ELR (cell line): Measurements from ENCODE around the gene C13orf46.
A peak's percentile ranks its signal among the peaks of the same experiment; 100 is the strongest.
"Not testable (repeated sequence)": the region's sequence is repeated elsewhere in the genome, so short reads cannot be mapped to it uniquely, and the experiment has no call there.

ENCODE experiments used
- DNase-seq: peaks from one replicate; pipeline ENCODE4 v3.0.0-alpha.2; 2015; ENCODE audit warnings: low read depth

C13orf46 gene

GRCh38 chr13:113923376-113924063 lies 50.4 kb downstream of the C13orf46 start:
- DNase-seq: no peak

GRCh38 chr13:113922412-113923118 lies 51.3 kb downstream of the C13orf46 start:
- DNase-seq: no peak

DNA sequence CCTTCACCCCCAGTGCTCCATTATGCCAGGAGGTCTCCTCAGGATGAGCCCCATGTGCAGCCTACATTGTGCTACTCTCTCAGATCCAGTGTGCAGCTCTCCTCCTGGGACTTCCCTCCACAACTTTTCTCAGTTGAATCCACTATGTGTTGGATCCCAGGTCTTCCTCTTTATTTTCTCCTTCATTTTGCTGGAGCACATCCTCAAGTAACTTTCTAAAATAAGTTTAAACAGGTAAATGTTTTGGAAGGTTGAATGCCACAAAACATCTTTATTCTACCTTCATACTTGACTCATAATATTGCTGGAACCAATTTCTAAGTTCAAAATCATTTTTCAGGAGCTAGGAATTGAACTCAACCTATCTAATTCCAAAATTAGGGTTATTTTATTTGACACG lies 52.1 kb downstream of the C13orf46 start:
- DNase-seq: no peak

DNA sequence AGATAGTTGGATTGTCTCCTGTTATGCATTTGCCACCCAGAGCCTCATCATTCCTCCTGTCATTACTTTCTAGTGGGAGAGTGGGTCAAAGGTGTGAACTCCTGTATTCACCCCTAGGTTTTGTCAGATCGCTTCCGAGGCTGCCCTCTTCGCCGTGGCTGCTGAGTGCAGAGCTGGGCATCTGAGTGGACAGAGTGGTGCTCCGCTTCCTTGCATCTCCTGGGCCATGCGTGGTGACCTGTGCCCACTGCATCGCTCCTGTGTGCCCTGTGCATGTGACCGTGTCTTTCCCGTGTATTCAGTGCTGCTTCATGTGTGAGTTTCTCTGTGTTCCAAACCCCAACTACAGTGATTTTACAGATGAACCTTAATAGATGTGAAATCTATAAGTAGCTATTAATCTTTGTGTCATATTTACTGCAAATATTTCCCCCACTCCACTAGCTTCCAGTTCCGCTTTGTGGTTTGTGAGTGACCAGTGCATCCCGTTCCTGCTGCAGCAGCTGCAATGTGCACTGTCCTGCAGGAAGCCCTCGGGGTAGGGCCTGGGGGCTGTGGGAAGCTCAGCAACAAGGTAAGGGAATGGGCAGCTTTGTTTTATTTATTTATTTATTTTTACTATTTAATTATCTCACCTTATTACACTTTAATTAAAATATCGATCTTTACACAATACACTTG lies 53.1 kb downstream of the C13orf46 start:
- no peak for DNase-seq

GRCh38 chr13:113919761-113920559 lies 53.9 kb downstream of the C13orf46 start:
- DNase-seq: no peak

DNA sequence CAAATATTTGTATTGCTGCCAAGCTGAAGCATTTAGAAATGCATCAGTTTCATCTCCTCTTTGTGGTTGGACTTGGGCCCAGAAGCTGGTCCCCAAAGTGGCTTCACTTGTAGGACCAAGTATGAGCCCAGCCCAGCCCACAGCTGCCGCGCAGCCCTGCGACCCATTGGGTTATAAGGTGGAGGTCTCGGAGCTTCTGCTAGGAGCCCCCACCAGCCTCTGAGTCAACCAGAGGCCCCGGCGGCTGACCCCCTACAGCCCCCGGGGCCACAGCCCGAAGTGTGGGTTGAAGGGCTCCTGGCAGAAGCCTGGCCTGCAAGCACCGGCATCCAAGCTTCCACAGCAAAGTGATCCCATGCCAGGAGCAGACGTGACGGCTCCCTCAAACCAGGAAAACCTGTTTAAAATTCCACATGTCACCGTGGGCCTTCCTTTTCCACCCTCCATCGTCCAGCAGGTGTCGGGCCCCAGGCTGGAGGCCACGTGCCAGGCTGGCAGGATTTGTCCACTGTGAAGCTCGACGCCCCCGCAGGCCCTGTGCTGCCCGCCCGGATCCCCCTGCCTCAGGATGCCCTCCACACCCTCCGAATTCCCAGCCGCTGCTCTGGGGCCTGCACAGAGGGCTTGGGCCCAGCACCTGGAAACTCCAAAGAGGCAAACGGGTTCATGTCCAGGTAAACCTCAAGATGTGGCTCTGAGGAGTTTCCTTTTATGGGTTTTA lies 54.7 kb downstream of the C13orf46 start:
- no peak for DNase-seq

DNA sequence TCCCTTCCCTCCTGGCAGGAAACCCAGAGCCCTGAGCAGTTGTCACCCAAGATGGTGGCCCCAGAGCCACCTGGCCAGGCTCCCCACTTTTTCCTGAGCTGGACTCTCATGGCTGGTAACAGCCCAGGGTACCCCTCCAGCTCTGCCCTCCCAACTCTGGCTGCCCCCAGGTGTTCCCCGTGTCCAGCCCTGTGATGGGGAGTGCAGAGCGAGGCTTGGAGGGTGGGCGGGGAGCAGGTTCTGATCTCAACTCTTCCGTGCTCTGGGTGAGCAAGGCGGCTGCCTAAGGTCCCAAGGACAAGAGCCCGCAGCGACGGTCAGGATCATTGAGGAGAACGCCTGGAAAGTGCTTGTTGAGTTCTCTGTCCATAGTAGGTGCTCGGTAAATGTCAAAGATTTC lies 55.3 kb downstream of the C13orf46 start:
- DNase-seq: no peak

- DNase-seq: no peak
Measured at GRCh38 chr13:113917594-113918371, 56.1 kb downstream of the C13orf46 start.

GRCh38 chr13:113917096-113917495 lies 56.8 kb downstream of the C13orf46 start:
- no peak for DNase-seq

DNA sequence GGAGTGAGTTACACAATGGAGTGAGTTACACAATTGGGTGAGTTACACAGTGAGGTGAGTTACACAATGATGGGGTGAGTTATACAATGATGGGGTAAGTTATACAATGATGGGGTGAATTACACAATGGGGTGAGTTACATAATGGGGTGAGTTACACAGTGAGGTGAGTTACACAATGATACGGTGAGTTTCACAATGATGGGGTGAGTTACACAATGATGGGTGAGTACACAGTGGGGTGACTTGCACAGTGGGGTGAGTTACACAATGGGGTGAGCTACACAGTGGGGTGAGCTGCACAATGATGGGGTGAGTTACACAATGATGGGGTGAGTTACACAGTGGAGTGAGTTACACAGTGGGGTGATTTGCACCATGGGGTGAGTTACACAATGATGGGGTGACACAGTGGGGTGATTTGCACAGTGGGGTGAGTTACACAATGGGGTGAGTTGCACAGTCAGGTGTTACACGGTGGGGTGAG lies 57.5 kb downstream of the C13orf46 start:
- peak; percentile 41 for DNase-seq

GRCh38 chr13:113915786-113916329 lies 58.0 kb downstream of the C13orf46 start:
- DNase-seq: no peak

- DNase-seq: no peak
Measured at GRCh38 chr13:113915012-113915763, 58.7 kb downstream of the C13orf46 start.

GRCh38 chr13:113914333-113915011 lies 59.4 kb downstream of the C13orf46 start:
- DNase-seq: no peak

DNA sequence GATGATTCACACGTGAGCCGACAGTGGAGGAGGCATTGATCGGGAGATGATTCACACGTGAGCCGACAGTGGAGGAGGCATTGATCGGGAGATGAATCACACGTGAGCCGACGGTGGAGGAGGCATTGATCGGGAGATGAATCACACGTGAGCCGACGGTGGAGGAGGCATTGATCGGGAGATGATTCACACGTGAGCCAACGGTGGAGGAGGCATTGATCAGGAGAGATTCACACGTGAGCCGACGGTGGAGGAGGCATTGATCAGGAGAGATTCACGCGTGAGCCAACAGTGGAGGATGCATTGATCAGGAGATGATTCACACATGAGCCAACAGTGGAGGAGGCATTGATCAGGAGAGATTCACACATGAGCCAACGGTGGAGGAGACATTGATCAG lies 60.0 kb downstream of the C13orf46 start:
- not testable (repeated sequence) for DNase-seq

- DNase-seq: peak; percentile 83
Measured at GRCh38 chr13:113913408-113913807, 60.5 kb downstream of the C13orf46 start.

- DNase-seq: no peak
Measured at GRCh38 chr13:113912596-113912995, 61.3 kb downstream of the C13orf46 start.

DNA sequence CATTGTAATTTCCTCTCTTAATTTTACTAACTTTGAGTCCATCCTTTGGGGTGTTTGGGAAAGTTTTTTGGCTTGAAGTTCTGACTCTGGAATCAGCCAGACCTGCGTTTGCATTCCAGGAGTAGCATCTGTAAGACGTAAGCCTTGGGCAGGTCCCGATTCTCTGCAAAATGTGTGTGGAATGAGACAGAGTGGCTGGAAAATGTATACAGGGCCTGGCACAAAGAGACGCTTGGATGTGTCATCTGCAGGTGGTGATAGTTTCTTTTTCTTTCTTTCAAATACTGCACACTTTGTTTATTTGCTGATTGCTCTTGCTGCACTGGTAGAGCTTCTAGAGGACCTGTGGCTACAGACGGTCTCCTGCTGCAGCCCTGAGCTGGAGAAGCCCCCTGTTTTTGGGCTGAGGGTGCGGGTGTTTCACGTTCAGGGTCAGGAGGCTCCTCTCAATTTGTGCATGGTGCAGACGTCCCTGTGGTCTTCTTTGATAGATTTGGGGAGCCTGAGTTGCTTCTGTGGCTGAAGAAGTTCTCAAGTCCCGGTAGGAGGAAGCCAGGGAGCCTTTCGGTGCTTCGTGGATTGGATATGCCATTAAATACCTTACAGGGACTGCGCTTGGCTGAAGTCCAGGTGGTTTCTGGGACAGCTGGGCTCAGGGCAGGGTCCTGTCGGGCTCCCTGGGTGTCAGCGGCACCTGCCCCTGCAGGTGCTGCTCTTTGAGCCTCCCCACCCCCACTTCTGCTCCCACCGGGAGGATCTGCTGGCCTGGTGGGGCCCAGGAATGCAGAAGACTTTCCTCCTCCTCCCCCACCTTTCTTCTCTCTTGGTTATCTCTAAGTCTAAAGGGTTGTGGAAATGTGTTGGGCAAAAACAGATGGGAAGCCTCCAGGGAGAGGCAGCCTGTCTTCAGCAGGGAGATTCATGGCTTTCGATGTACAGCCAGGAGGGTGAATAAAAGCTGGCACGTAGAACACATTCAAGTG lies 66.0 kb downstream of the C13orf46 start:
- DNase-seq: peak; percentile 93

GRCh38 chr13:113906571-113906970 lies 67.3 kb downstream of the C13orf46 start:
- DNase-seq: no peak
